DND-41 (cell line): ENCODE data around the gene CLASP1.

Experiments used
- EZH2 ChIP-seq: IDR thresholded peaks from 3 replicates; pipeline ENCODE4 v1.6.1; 2012; ENCODE audit warnings: borderline replicate concordance, low read depth, mild to moderate bottlenecking, moderate library complexity, low read length, inconsistent platforms; ENCODE audit not compliant: severe bottlenecking
- TF ChIP-seq, protein P1 (sequence below): IDR thresholded peaks from 2 replicates; pipeline ENCODE4 v1.5.1; 2012; ENCODE audit warnings: borderline replicate concordance, low read length, moderate library complexity, mild to moderate bottlenecking; ENCODE audit not compliant: poor library complexity, severe bottlenecking; ENCODE audit errors: extremely low read depth

DNA sequence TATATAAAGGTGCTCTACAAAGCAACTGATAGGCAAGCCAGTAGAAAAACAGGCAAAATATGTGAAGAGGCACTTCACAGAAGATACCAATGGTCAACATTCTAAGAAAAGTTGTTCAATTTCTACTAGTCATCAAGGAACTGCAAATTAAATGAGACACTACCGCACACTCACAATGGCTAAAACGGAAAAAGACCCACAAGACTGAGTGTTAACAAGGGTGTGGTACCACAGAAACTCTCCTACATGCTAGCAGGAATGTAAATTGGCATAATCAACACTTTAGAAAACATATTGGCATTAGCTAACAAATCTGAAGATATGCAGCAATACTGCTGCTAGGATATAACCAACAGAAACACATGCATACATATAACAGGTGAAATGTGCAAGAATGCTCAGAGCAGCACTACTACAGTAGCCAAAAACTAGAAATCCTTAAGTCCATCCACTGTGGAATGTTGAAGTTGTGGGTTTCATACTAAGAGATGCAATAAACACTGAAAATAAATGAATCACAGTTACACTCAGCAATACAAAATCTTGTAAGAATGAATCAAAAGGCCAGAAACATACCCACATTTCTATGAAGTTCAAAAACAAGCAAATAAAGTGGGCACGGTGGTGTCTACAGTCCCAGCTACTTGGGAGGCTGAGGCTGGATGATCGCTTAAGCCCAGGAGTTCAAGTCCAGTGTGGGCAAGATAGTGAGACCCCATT, 109.4 kb downstream of the CLASP1 start:
- TF ChIP-seq, protein P1, sequence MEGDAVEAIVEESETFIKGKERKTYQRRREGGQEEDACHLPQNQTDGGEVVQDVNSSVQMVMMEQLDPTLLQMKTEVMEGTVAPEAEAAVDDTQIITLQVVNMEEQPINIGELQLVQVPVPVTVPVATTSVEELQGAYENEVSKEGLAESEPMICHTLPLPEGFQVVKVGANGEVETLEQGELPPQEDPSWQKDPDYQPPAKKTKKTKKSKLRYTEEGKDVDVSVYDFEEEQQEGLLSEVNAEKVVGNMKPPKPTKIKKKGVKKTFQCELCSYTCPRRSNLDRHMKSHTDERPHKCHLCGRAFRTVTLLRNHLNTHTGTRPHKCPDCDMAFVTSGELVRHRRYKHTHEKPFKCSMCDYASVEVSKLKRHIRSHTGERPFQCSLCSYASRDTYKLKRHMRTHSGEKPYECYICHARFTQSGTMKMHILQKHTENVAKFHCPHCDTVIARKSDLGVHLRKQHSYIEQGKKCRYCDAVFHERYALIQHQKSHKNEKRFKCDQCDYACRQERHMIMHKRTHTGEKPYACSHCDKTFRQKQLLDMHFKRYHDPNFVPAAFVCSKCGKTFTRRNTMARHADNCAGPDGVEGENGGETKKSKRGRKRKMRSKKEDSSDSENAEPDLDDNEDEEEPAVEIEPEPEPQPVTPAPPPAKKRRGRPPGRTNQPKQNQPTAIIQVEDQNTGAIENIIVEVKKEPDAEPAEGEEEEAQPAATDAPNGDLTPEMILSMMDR = no peak
- no peak for TF ChIP-seq EZH2
